HG03060 (cell line): Measurements from ENCODE around the gene SUGCT.

Source experiments
- ATAC-seq: cut with Tn5 transposase; IDR thresholded peaks from one replicate; pipeline ENCODE4 v1.9.1; 2021; ENCODE audit warnings: low read depth, moderate number of reproducible peaks; ENCODE audit not compliant: unreplicated experiment

SUGCT gene

GRCh38 chr7:40879941-40880543 lies 745.2 kb downstream of the SUGCT start:
- no peak for ATAC-seq

DNA sequence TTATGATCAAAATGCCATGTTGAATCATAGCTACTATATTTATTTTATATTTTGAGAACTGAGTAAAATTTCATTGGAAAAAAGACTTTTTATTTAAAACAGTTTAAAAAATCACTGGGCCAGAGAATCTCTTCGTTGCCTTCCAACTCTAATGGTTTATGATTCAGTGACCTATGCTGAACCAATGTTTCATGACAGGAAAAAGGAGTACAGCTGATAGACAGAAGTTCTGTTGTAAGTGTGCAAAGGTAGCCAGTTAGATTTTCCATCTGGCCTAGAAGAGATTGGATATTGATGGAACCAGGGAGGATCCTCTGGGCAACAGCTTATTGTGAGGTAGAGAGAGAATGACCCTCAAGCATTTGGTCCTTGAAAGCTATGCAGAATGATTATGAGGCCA lies 745.8 kb downstream of the SUGCT start:
- ATAC-seq = no peak

GRCh38 chr7:40881405-40881926 lies 746.7 kb downstream of the SUGCT start:
- ATAC-seq = no peak

DNA sequence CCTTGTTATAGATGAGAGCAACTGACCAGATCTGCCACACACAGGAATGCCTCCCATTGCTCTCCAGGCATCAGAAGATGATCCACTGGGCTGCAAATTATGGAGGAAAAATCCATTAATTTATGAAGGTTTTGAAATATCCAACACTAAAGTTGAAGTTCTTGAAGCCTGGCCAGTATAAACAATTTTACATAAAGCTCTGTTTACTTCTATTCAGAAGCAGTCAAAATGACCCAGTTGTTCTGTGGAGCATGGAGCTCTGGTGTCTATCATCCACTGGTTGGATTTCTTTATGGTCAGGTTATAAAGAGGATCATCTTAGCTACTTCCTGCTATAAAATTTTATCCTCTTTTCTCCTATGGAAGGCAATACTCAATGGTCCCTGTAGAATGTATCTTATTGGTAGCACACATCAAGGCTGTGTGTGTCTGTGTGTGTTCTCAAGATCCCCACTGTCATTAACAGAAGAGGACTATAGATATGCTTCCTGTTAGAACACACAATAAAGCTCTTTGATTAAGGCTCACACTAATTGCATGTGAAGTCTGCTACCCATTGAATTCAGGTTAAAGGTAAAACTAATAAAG lies 747.4 kb downstream of the SUGCT start:
- no peak for ATAC-seq

DNA sequence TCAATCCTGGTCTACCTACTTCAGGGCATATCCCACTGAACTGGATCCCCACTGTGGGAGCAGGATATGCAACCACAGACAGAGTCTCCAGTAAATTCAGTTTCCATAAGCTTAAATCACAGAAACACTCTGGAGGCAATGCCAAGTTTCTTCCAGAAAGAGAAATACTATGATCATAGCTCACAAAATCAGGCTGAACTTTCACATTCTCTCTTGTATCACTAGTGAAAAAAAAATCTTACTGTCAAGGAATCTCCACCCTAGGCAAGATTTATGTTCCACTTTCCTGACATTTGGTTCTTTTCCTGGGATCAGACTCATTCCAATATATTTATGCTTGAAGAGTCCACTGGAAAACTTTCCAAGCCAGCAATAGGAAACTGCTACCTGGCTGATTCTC lies 749.0 kb downstream of the SUGCT start:
- no peak for ATAC-seq

GRCh38 chr7:40884241-40884640 lies 749.4 kb downstream of the SUGCT start:
- ATAC-seq = no peak

DNA sequence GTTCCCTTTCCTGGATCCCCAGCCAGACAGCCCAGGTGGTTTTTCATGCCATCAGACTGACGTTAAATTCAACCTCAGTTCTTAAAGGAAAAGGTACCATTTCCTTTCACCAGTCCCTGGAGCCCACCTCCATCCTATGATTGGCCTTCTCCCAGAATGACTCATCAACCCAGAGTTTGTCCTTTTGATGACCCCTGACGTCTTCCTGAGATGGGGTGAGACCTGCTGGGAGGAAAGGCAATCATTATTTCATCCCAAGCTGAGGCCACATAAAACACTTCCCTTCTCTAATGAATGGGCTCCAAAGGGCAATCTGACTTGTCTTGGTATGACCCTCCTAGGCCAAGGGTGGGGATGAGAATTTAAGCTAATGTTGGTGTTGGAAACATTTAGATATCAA lies 750.7 kb downstream of the SUGCT start:
- ATAC-seq = no peak

- ATAC-seq = no peak
Observed at GRCh38 chr7:40887099-40887498, 752.3 kb downstream of the SUGCT start.

- ATAC-seq = no peak
Observed at GRCh38 chr7:40888499-40888898, 753.7 kb downstream of the SUGCT start.

DNA sequence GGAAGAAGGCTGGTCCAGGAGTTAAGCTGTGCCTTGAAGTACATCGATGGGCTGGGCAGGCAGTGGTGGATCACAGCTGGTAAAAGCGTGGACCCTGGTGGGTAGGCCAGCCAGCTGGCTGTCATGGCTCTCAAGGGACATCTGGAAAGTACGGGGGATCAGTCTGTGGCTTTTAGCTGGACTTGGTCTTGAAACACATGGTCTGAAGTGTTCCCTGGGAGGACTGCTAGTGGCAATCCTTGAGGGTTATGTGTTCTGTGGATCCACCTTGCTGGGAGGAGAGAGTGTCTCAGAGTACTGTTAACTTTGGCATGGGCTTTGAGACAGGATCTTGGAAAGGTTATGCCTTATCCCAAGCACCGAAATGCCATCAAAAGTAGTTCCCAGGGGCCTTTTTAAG lies 754.3 kb downstream of the SUGCT start:
- no peak for ATAC-seq

DNA sequence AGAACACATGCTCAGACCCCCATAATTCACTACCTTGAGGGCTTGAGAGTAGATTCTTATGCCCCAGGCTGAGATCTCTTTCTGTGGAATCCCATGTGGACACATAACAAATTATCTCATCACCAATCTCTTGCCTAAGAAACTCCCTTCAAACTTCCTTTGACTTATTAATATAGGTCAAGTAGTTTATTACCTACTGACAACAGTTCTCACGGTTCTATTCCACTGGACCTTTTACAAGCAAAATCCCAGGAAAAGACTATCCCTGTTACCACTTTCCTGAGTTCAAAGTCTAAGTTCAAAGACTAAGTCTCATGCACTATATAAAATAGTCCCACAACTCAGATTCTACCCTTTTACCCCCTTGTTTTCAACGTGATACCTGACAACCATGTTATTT lies 754.7 kb downstream of the SUGCT start:
- ATAC-seq = no peak

DNA sequence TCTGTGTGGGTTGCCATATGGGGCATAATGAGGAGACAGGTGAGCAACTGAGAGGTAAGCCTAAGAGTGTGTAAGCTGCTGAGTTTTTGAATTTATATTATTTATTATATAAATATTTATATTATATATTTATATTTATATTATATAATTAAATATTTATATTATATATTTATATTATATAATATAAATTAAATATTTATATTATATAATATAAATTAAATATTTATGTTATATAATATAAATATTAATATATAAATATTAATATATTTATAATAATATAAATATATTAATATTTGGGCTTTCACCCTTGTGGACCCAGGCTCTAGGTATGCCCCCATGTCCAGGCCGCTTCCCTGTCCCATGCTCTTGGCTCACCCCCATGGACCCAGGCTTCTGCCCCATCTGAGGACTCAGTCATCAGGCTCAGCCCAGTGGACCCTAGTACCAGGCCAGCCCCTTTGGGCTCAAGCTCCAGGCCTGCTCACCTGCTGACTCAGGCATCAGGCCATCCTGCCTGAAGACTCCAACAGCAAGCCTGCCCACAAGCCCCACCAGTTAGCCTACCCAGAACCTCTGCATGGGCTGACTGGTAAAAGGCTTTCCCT lies 755.4 kb downstream of the SUGCT start:
- ATAC-seq = no peak

DNA sequence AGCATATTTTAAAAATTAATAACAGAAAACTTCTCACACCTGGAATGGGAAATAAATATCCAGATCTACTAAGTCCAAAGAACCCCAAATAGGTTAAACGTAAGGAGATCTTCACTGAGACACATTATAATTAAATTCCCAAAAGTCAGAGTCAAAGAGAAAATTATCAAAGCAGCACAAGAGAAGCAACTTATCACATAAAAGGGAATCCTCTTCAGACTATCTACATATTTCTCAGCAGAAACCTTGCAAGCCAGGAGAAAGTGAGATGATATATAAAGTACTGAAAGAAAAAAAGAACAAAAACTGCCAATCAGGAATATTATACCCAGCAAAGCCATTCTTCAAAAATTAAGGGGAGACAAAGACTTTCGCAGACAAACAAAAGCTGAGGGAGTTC lies 756.4 kb downstream of the SUGCT start:
- no peak for ATAC-seq

DNA sequence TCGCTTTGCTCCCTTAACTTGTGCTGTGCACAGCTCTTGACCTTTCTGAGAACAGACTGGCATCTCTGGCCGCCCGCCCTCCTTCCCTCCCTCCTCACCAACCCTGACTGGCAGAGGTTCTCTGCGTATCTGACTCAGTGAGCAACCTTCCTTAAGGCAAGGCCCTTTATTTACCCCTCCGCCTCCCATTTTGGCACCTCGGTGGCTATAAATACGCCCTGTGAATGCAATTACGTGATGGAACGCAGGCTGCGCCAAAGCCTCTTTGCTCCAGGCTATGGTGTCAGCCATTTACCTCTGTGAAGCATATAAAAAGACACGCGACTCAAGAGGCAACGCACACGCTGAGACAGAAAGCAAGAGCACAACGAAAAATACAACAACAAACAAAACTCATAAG lies 764.3 kb downstream of the SUGCT start:
- no peak for ATAC-seq

GRCh38 chr7:40899636-40900507 lies 765.1 kb downstream of the SUGCT start:
- ATAC-seq = no peak

GRCh38 chr7:40903872-40904271 lies 769.1 kb downstream of the SUGCT start:
- ATAC-seq = no peak

GRCh38 chr7:40907286-40907685 lies 772.5 kb downstream of the SUGCT start:
- no peak for ATAC-seq

GRCh38 chr7:40909346-40909980 lies 774.7 kb downstream of the SUGCT start:
- no peak for ATAC-seq
